Psoas muscle (tissue), 8 donors: ENCODE measurements around the gene KRTAP10-7. TPM values are rescaled to one million over a fixed set of nuclear protein-coding genes. Genes with fewer than 3 reads are reported as not detected.

Experiments used
- ATAC-seq, 4 donors: fragments of 200-7000 bp; cut with Tn5 transposase; one replicate each; pipeline ENCODE4 v1.9.1; 2020; ENCODE audit warnings: moderate library complexity in 3 of 4, mild to moderate bottlenecking in 2 of 4
- DNase-seq, 2 donors: peaks; one replicate each; pipeline ENCODE4 v3.0.0-alpha.2; 2020
- H3K27ac ChIP-seq: fragments of 200-600 bp; one replicate; pipeline ENCODE4 v1.8.0; 2022
- H3K27me3 ChIP-seq, 3 donors: fragments of 200-600 bp in 1 of 3; one replicate each; pipeline versions ENCODE4 v1.6.1 to v1.8.0; 2013 to 2022; ENCODE audit warnings: low read length in 2 of 3, mild to moderate bottlenecking in 2 of 3, moderate library complexity in 1 of 3; ENCODE audit not compliant: insufficient read depth in 3 of 3
- H3K36me3 ChIP-seq, 2 donors: fragments of 200-600 bp in 1 of 2; one replicate each; pipeline versions ENCODE4 v1.6.1 to v1.8.0; 2013 to 2022; ENCODE audit warnings: low read depth in 1 of 2, mild to moderate bottlenecking in 1 of 2, moderate library complexity in 1 of 2; ENCODE audit not compliant: insufficient read depth in 1 of 2
- H3K4me1 ChIP-seq: fragments of 200-600 bp; one replicate; pipeline ENCODE4 v1.8.0; 2022
- H3K4me3 ChIP-seq: fragments of 200-600 bp; one replicate; pipeline ENCODE4 v1.8.0; 2022; ENCODE audit warnings: mild to moderate bottlenecking
- H3K9me3 ChIP-seq: fragments of 200-600 bp; one replicate; pipeline ENCODE4 v1.8.0; 2022
- CTCF ChIP-seq: fragments of 200-600 bp; IDR thresholded peaks from one replicate; pipeline ENCODE4 v1.8.0; 2022; ENCODE audit warnings: antibody characterized with exemption
- WGBS, 3 donors: extraction: QIAGEN DNeasy Blood & Tissue Kit; methylation state at CpG; one replicate each; pipeline versions ENCODE4 v1.1.6 to v1.1.7; 2013; 5-methylcytosine and 5-hydroxymethylcytosine counted together
- intact Hi-C, 2 donors: fragments of 100-400 bp; cut with DNase I; formaldehyde crosslinking; loops; one replicate each; pipeline versions ENCODE4 v1.11.0 to v1.14.2; 2022
- polyA plus RNA-seq, 3 donors: library from polyadenylated mRNA; stranded (reverse); fragments of 200-250 nt; gene quantifications; one replicate each; pipeline ENCODE4 v1.2.3, GENCODE V29; 2013
- total RNA-seq, 4 donors: library from RNA; stranded (reverse); fragmentation: NEBNext Ultra II Directional in 2 of 4; extraction: Animal tissue kit (Norgen Biotek cat#: 25700) in 2 of 4; gene quantifications; one replicate each; pipeline versions ENCODE4 v1.2.1 to v1.2.4, GENCODE V29; 2021 to 2023
- donor health status: healthy with polysubstance abuse.
- donor health status: DM: no; HTN: no; CAD: no; lungs with moderate emphysema.
- donor health status: Bipolar disorder and iron deficiency.
- donor health status: healthy.
- donor health status: DM: yes; HTN: yes; CAD: no.
- donor health status: DM: no; HTN: no; CAD: no.
- donor health status: DM: no; HTN: no; CAD: no.
- donor health status: DM: yes; HTN: yes; CAD: no.

The KRTAP10-7 gene
- total and polyA plus RNA-seq, 7 donors = not detected

GRCh38 chr21:44650973-44651675, 50.7 kb downstream of the KRTAP10-7 start:
- ATAC-seq (no peak), DNase-seq (no peak)
- H3K27me3 ChIP-seq = peaks cover 0 to 36% (median 6%) of the 10 kb centered on the region in 3 donors
- H3K27ac ChIP-seq = no peak overlapping the region
- no peak for TF ChIP-seq CTCF
- H3K4me1 ChIP-seq = no peaks in the 10 kb centered on the region
- intact Hi-C loops = no loop called here
- H3K9me3 ChIP-seq = no peaks in the 10 kb centered on the region
- 82 to 93% (median 89%) methylated on average over 12 of the region's 12 CpGs for WGBS, 3 donors
- H3K4me3 ChIP-seq = no peak overlapping the region
- H3K36me3 ChIP-seq = no peaks in the 10 kb centered on the region

Other genes with a start within 250 kb of the KRTAP10-7 start
- gene TRPM2, start 247.0 kb upstream of the KRTAP10-7 start, total RNA-seq = 1 to 10 TPM in 1 of 4 donors, under 1 TPM in 3; 0.69 to 1.7 (median 0.84) TPM
- gene TRPM2, start 247.0 kb upstream of the KRTAP10-7 start, polyA plus RNA-seq = under 1 TPM; 0.08 to 0.76 (median 0.31) TPM
- 1 to 10 TPM in 1 of 4 donors, under 1 TPM in 3; 0.13 to 1.1 (median 0.23) TPM for gene LRRC3, start 145.1 kb upstream of the KRTAP10-7 start, total RNA-seq
- gene LRRC3, start 145.1 kb upstream of the KRTAP10-7 start, polyA plus RNA-seq = under 1 TPM; 0.08 to 0.29 (median 0.08) TPM
- not detected for gene KRTAP10-1, start 60.4 kb upstream of the KRTAP10-7 start, total RNA-seq
- gene KRTAP10-1, start 60.4 kb upstream of the KRTAP10-7 start, polyA plus RNA-seq = not detected
- gene KRTAP10-2, start 49.1 kb upstream of the KRTAP10-7 start, total RNA-seq = not detected
- gene KRTAP10-2, start 49.1 kb upstream of the KRTAP10-7 start, polyA plus RNA-seq = not detected
- gene KRTAP10-3, start 41.8 kb upstream of the KRTAP10-7 start, total RNA-seq = not detected
- gene KRTAP10-3, start 41.8 kb upstream of the KRTAP10-7 start, polyA plus RNA-seq = not detected
- not detected for gene KRTAP10-4, start 26.9 kb upstream of the KRTAP10-7 start, total RNA-seq
- not detected for gene KRTAP10-4, start 26.9 kb upstream of the KRTAP10-7 start, polyA plus RNA-seq
- gene KRTAP10-5, start 20.0 kb upstream of the KRTAP10-7 start, total RNA-seq = not detected
- gene KRTAP10-5, start 20.0 kb upstream of the KRTAP10-7 start, polyA plus RNA-seq = not detected
- not detected for gene KRTAP10-6, start 8.1 kb upstream of the KRTAP10-7 start, total RNA-seq
- gene KRTAP10-6, start 8.1 kb upstream of the KRTAP10-7 start, polyA plus RNA-seq = not detected
- gene KRTAP10-8, start 11.5 kb downstream of the KRTAP10-7 start, total RNA-seq = not detected
- gene KRTAP10-8, start 11.5 kb downstream of the KRTAP10-7 start, polyA plus RNA-seq = not detected
- gene KRTAP10-9, start 26.5 kb downstream of the KRTAP10-7 start, total RNA-seq = not detected
- not detected for gene KRTAP10-9, start 26.5 kb downstream of the KRTAP10-7 start, polyA plus RNA-seq
- not detected for gene KRTAP10-10, start 36.8 kb downstream of the KRTAP10-7 start, total RNA-seq
- gene KRTAP10-10, start 36.8 kb downstream of the KRTAP10-7 start, polyA plus RNA-seq = not detected
- not detected for gene KRTAP10-11, start 45.8 kb downstream of the KRTAP10-7 start, total RNA-seq
- gene KRTAP10-11, start 45.8 kb downstream of the KRTAP10-7 start, polyA plus RNA-seq = not detected
- not detected for gene KRTAP12-4, start 54.1 kb downstream of the KRTAP10-7 start, total RNA-seq
- not detected for gene KRTAP12-4, start 54.1 kb downstream of the KRTAP10-7 start, polyA plus RNA-seq
- gene KRTAP12-3, start 57.3 kb downstream of the KRTAP10-7 start, total RNA-seq = not detected
- gene KRTAP12-3, start 57.3 kb downstream of the KRTAP10-7 start, polyA plus RNA-seq = not detected
- gene KRTAP12-2, start 66.3 kb downstream of the KRTAP10-7 start, total RNA-seq = not detected
- gene KRTAP12-2, start 66.3 kb downstream of the KRTAP10-7 start, polyA plus RNA-seq = not detected
- gene KRTAP12-1, start 81.6 kb downstream of the KRTAP10-7 start, total RNA-seq = not detected
- not detected for gene KRTAP12-1, start 81.6 kb downstream of the KRTAP10-7 start, polyA plus RNA-seq
- gene KRTAP10-12, start 96.6 kb downstream of the KRTAP10-7 start, total RNA-seq = not detected
- not detected for gene KRTAP10-12, start 96.6 kb downstream of the KRTAP10-7 start, polyA plus RNA-seq
- not detected for gene TSPEAR, start 111.0 kb downstream of the KRTAP10-7 start, total RNA-seq
- not detected for gene TSPEAR, start 111.0 kb downstream of the KRTAP10-7 start, polyA plus RNA-seq
- 10 to 100 TPM; 64.9 to 93.8 (median 81.7) TPM for gene UBE2G2, start 201.2 kb downstream of the KRTAP10-7 start, total RNA-seq
- 10 to 100 TPM; 39.0 to 72.8 (median 55.3) TPM for gene UBE2G2, start 201.2 kb downstream of the KRTAP10-7 start, polyA plus RNA-seq
- 10 to 100 TPM; 50.2 to 78.7 (median 65.6) TPM for gene SUMO3, start 217.5 kb downstream of the KRTAP10-7 start, total RNA-seq
- gene SUMO3, start 217.5 kb downstream of the KRTAP10-7 start, polyA plus RNA-seq = 10 to 100 TPM; 38.6 to 86.6 (median 58.7) TPM